WTC11 (cell line): ENCODE results near the gene TXNIP. TPM values are rescaled to one million over a fixed set of nuclear protein-coding genes. Genes with fewer than 3 reads are reported as not detected.
A peak's percentile ranks its signal among the peaks of the same experiment; 100 is the strongest.

Experiments
- ATAC-seq: fragments of 200-7000 bp; cut with Tn5 transposase; 2 replicates; pipeline ENCODE4 v1.10.0; 2021; ENCODE audit warnings: mild to moderate bottlenecking, moderate library complexity
- CTCF ChIA-PET: fragments of 300-600 bp; sonication (Branson Sonifier 250); formaldehyde crosslinking; loops from one replicate; lab custom pipeline; 2021; ENCODE audit warnings: antibody characterized with exemption; lab: Charles Lee
- POLR2A ChIA-PET: fragments of 350-600 bp; sonication (Branson Sonifier 250); formaldehyde crosslinking; loops from one replicate; lab custom pipeline; 2021; ENCODE audit warnings: antibody characterized with exemption; lab: Charles Lee
- DNase-seq: peaks from one replicate; pipeline ENCODE4 v3.0.0; 2021; ENCODE audit warnings: low spot score
- H3K27ac Mint-ChIP-seq: 2 replicates; pipeline ENCODE4 v1.8.0; 2021; ENCODE audit warnings: mixed read lengths
- H3K27me3 Mint-ChIP-seq: 2 replicates; pipeline ENCODE4 v1.8.0; 2021; ENCODE audit warnings: low read depth, mild to moderate bottlenecking, moderate library complexity, mixed read lengths
- H3K36me3 Mint-ChIP-seq: 2 replicates; pipeline ENCODE4 v1.8.0; 2021; ENCODE audit warnings: mixed read lengths
- H3K4me1 Mint-ChIP-seq: 2 replicates; pipeline ENCODE4 v1.8.0; 2022; ENCODE audit warnings: mixed read lengths
- H3K4me3 Mint-ChIP-seq: 2 replicates; pipeline ENCODE4 v1.8.0; 2021; ENCODE audit warnings: mild to moderate bottlenecking, moderate library complexity, mixed read lengths
- H3K9me3 Mint-ChIP-seq: 2 replicates; pipeline ENCODE4 v1.8.0; 2021; ENCODE audit warnings: mixed read lengths
- AFF4 ChIP-seq: sonication (generic); formaldehyde crosslinking; IDR thresholded peaks from 2 replicates; pipeline ENCODE4 v1.8.1; 2023; ENCODE audit warnings: mild to moderate bottlenecking, missing genetic modification reagents, borderline replicate concordance
- ATF1 ChIP-seq: sonication (generic); formaldehyde crosslinking; IDR thresholded peaks from 2 replicates; pipeline ENCODE4 v1.8.1; 2023; ENCODE audit warnings: mild to moderate bottlenecking, moderate library complexity, missing genetic modification reagents
- ATF6 ChIP-seq: sonication (generic); formaldehyde crosslinking; IDR thresholded peaks from 2 replicates; pipeline ENCODE4 v1.8.1; 2023; ENCODE audit warnings: mild to moderate bottlenecking, missing genetic modification reagents
- ERG ChIP-seq: fragments of 250-450 bp; sonication (Bioruptor Pico); IDR thresholded peaks from 2 replicates; pipeline ENCODE4 v1.8.0; 2021; ENCODE audit warnings: mild to moderate bottlenecking
- GABPB1 ChIP-seq: sonication (generic); formaldehyde crosslinking; IDR thresholded peaks from 2 replicates; pipeline ENCODE4 v1.8.1; 2023; ENCODE audit warnings: mild to moderate bottlenecking, missing genetic modification reagents
- IRF1 ChIP-seq: sonication (generic); formaldehyde crosslinking; IDR thresholded peaks from 2 replicates; pipeline ENCODE4 v1.8.0; 2023; ENCODE audit warnings: missing genetic modification reagents
- IRF2 ChIP-seq: sonication (generic); formaldehyde crosslinking; IDR thresholded peaks from 2 replicates; pipeline ENCODE4 v1.8.0; 2022; ENCODE audit warnings: low read depth, missing genetic modification reagents, borderline replicate concordance
- NFE2L1 ChIP-seq: sonication (generic); formaldehyde crosslinking; IDR thresholded peaks from 2 replicates; pipeline ENCODE4 v1.8.1; 2023; ENCODE audit warnings: missing genetic modification reagents
- NR1H2 ChIP-seq: sonication (generic); formaldehyde crosslinking; IDR thresholded peaks from 2 replicates; pipeline ENCODE4 v1.9.0; 2021; ENCODE audit warnings: mild to moderate bottlenecking, moderate library complexity, missing genetic modification reagents
- PRRX2 ChIP-seq: fragments of 250-450 bp; sonication (Bioruptor Pico); IDR thresholded peaks from 2 replicates; pipeline ENCODE4 v1.8.0; 2021; ENCODE audit warnings: mild to moderate bottlenecking
- ZNF263 ChIP-seq: sonication (generic); formaldehyde crosslinking; IDR thresholded peaks from 2 replicates; pipeline ENCODE4 v1.8.1; 2022; ENCODE audit warnings: low read depth, mild to moderate bottlenecking, moderate library complexity, missing genetic modification reagents
- ZNF416 ChIP-seq: fragments of 250-450 bp; sonication (Bioruptor Pico); IDR thresholded peaks from 2 replicates; pipeline ENCODE4 v1.9.0; 2021; ENCODE audit warnings: mild to moderate bottlenecking, inconsistent platforms
- ZNF512 ChIP-seq: sonication (generic); formaldehyde crosslinking; IDR thresholded peaks from 2 replicates; pipeline ENCODE4 v1.8.1; 2022; ENCODE audit warnings: missing genetic modification reagents, borderline replicate concordance
- total RNA-seq: library from RNA; stranded (reverse); gene quantifications from 3 replicates; pipeline ENCODE4 v1.2.3, GENCODE V29; 2021

Gene TXNIP
- total RNA-seq, 1 experiment from 2014 or later = 56.7 TPM

GRCh38 chr1:145961425-145962156 lies 34.8 kb downstream of the TXNIP start (continued):
- TF ChIP-seq AFF4 (CRISPR knock-in tag) (no peak), ZNF416 (CRISPR knock-in tag) (no peak), NFE2L1 (CRISPR knock-in tag) (peak; percentile 63; the same call in 1 of the 2 replicates), ZNF512 (CRISPR knock-in tag) (no peak), IRF1 (CRISPR knock-in tag) (0 out of 2 replicates have a peak, but pooled peaks have one; percentile 50), GABPB1 (CRISPR knock-in tag) (no peak)

GRCh38 chr1:145961109-145961424 lies 35.3 kb downstream of the TXNIP start:
- CTCF ChIA-PET = interaction anchor here (0.9 to 1.6 kb wide), 6 partner anchors 16 to 68 kb away, joined by 3 to 4 read pairs (median 3); no protein-coding TSS in a partner anchor
- DNase-seq = no peak

More at GRCh38 chr1:145961109-145961424, 35.3 kb downstream of the TXNIP start:
- POLR2A ChIA-PET = interaction anchor here (0.9 to 1.6 kb wide), 2 partner anchors 34 to 42 kb away, joined by 3 to 6 read pairs; partner anchors contain the start of genes PEX11B and RBM8A
- Mint-ChIP-seq H3K9me3 (no peaks in the 10 kb centered on the region), H3K4me3 (peak overlapping the region; percentile 96), H3K27me3 (peaks cover 88% of the 10 kb centered on the region), H3K27ac (peak overlapping the region; percentile 85; the same call in 1 of the 2 replicates), H3K36me3 (no peaks in the 10 kb centered on the region), H3K4me1 (peaks cover 51% of the 10 kb centered on the region)
- no peak for ATAC-seq
- TF ChIP-seq NR1H2 = no peak
- TF ChIP-seq ATF6 (CRISPR knock-in tag) = no peak
- TF ChIP-seq PRRX2 (CRISPR knock-in tag) = no peak
- no peak for TF ChIP-seq ATF1 (CRISPR knock-in tag)
- no peak for TF ChIP-seq IRF2 (CRISPR knock-in tag)
- no peak for TF ChIP-seq ZNF512 (CRISPR knock-in tag)
- TF ChIP-seq ZNF263 (CRISPR knock-in tag) = no peak
- TF ChIP-seq ERG (CRISPR knock-in tag) = no peak
